HG02678 (cell line): Measurements from ENCODE around the gene ALOX15.
"Not testable (repeated sequence)": the region's sequence is repeated elsewhere in the genome, so short reads cannot be mapped to it uniquely, and the experiment has no call there.

Experiments used
- ATAC-seq: cut with Tn5 transposase; IDR thresholded peaks from one replicate; pipeline ENCODE4 v1.9.1; 2021; ENCODE audit warnings: mild to moderate bottlenecking, moderate library complexity; ENCODE audit not compliant: unreplicated experiment

The ALOX15 gene

GRCh38 chr17:4622375-4622774, 19.1 kb downstream of the ALOX15 start:
- no peak for ATAC-seq

GRCh38 chr17:4620531-4621101, 20.9 kb downstream of the ALOX15 start:
- ATAC-seq = no peak

GRCh38 chr17:4617590-4618351, 23.7 kb downstream of the ALOX15 start:
- no peak for ATAC-seq

GRCh38 chr17:4617090-4617489, 24.4 kb downstream of the ALOX15 start:
- ATAC-seq = no peak

- no peak for ATAC-seq
Observed at GRCh38 chr17:4616476-4616875, 25.0 kb downstream of the ALOX15 start.

GRCh38 chr17:4610656-4611055, 30.8 kb downstream of the ALOX15 start:
- ATAC-seq = no peak

- ATAC-seq = no peak
Observed at GRCh38 chr17:4610162-4610561, 31.3 kb downstream of the ALOX15 start.

GRCh38 chr17:4609761-4610160, 31.7 kb downstream of the ALOX15 start:
- no peak for ATAC-seq

- no peak for ATAC-seq
Observed at GRCh38 chr17:4607773-4608187, 33.7 kb downstream of the ALOX15 start.

GRCh38 chr17:4607261-4607741, 34.2 kb downstream of the ALOX15 start:
- no peak for ATAC-seq

- ATAC-seq = no peak
Observed at GRCh38 chr17:4605826-4606225, 35.7 kb downstream of the ALOX15 start.

GRCh38 chr17:4604736-4605135, 36.7 kb downstream of the ALOX15 start:
- ATAC-seq = not testable (repeated sequence)

- ATAC-seq = no peak
Observed at GRCh38 chr17:4604111-4604644, 37.3 kb downstream of the ALOX15 start.

GRCh38 chr17:4602041-4602440, 39.4 kb downstream of the ALOX15 start:
- ATAC-seq = no peak

GRCh38 chr17:4601326-4601725, 40.2 kb downstream of the ALOX15 start:
- no peak for ATAC-seq

GRCh38 chr17:4600563-4600962, 40.9 kb downstream of the ALOX15 start:
- ATAC-seq = no peak

GRCh38 chr17:4599505-4600281, 41.8 kb downstream of the ALOX15 start:
- ATAC-seq = no peak

- no peak for ATAC-seq
Observed at GRCh38 chr17:4598776-4599504, 42.5 kb downstream of the ALOX15 start.

GRCh38 chr17:4597975-4598374, 43.5 kb downstream of the ALOX15 start:
- no peak for ATAC-seq

GRCh38 chr17:4596636-4597380, 44.7 kb downstream of the ALOX15 start:
- ATAC-seq = no peak
